Inflammatory macrophage treated with lipopolysaccharide for 4 hours (primary cell): ENCODE measurements around the gene LIPA.
"Not testable (repeated sequence)": the region's sequence is repeated elsewhere in the genome, so short reads cannot be mapped to it uniquely, and the experiment has no call there.

ENCODE experiments used
- DNase-seq: peaks from one replicate; pipeline ENCODE4 v3.0.0-alpha.2; 2020

LIPA gene

DNA sequence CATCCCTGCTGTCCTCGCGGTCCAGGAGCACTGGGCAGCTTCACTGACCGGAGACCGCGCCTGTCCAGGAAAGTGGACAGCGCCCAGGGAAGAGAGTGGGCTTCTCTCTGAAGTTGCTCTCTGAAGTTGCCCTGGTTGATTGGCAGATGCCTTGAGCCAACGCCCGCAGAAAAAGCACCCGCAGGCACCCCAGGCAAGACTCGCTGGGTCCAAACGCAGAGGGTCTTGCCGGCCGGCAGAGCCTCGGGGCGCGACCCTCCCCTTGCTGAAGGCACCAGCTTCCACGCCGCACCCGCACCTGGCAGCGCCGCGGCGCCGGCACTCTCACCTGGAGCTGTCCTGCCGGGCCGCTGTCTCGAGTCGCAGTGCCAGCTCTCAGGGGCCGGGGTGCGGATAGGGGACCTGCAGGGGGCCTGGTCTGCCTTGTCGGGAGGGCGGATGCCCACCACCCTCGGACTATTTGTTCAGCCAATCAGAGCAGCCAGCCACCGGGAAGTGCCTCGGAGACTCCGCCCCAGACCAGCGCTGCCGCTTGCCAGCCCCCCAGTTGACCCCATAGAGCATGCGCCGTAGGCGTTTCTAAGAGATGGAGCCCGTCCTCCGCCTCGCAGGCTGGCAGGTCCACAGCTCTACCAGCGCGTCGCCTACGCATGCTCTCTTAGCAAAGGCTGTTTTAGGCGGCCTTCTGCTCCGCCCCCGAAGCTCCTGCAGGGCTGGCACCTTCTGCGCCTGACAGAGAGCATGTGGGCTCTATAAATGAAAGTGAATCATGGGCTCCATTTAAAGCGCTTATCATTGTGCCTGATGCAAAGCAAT lies at the start of gene LIPA:
TSS of gene LIPA (minus strand) at position 367 of the 816 bp plus-strand sequence. CDS start 4,127 bp downstream, outside the sequence.
- peak; percentile 100 for DNase-seq

DNA sequence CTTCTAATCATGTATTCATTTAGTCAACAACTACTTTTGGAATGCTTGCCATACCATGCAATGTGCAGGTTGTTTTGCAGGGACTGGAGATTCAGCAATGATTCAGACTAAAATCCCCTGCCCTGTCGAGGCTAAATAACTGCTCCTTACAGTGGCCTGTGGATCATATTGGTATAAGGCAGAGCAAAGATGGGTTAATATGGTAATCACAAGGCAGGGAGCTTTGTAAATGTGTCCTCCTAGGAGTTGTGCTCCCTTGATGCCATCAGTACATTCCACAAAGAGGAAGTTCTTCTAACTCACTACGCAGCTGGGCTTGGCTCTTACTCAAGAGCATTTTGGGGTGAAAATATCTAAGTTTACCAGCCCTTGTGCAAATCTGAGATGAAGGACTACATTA lies 49.7 kb upstream of the LIPA start:
- DNase-seq, result peak; percentile 94

- DNase-seq, result no peak
Observed at GRCh38 chr10:89299031-89299430, 47.5 kb upstream of the LIPA start.

DNA sequence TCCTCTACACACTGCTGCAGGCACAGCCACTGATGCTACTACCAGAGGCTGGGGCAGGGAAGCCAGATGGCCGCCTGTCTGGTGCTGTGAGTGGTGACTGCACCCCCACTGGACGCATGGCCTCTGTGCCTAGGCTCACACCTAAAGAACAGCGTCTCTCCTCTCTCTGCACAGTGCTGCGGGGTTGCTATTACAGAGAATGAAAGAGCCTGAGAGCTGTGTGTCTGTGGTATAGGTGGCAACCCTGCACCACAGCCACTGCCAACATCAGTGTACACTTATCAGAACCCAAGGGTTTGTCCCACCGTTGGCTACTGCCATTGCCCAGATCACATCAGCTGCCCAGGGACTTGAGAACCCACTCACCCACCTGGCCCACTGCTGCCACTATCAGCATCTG lies 46.2 kb upstream of the LIPA start:
- DNase-seq, result no peak

GRCh38 chr10:89297356-89297755 lies 45.8 kb upstream of the LIPA start:
- DNase-seq, result no peak

DNA sequence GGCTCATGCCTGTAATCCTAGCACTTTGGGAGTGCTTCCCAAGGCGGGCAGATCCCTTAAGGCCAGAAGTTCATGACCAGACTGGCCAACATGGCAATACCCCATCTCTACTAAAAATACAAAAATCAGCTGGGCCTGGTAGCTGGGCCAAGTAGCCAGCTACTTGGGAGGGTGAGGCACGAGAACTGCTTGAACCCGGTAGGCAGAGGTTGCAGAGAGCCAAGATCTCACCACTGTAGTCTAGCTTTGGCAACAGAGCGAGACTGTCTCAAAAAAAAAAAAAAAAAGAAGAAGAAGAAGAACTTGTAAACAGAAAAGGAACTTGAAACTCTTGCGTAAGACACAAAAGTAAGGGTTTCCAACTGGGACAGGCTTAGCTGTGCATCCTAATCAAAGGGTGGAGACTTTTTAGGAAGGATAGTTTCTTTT lies 44.7 kb upstream of the LIPA start:
- DNase-seq, result peak; percentile 97

GRCh38 chr10:89295597-89295996 lies 44.0 kb upstream of the LIPA start:
- DNase-seq, result peak; percentile 94

DNA sequence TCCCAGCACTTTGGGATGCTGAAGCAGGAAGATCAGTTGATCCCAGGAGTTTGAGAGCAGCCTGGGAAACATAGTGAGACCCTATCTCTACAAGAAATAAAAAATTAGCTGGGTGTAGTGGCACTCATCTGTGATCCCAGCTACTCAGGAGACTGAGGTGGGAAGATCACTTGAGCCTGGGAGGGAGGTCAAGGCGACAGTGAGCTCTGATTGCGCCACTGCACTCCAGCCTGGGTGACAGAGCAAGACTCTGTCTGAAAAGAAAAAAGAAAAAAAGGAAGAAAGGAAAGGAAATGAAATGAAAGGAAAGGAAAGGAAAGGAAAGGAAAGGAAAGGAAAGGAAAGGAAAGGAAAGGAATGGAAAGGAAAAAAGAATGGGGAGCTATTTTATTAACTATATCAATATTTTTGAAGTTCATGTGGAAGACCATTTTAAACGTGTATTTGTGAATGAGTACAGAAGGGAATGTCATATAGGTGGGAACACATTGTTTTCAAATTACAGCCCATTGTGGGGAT lies 43.2 kb upstream of the LIPA start:
- DNase-seq, result peak; percentile 54

GRCh38 chr10:89285303-89285702 lies 33.7 kb upstream of the LIPA start:
- not testable (repeated sequence) for DNase-seq

- DNase-seq, result not testable (repeated sequence)
Observed at GRCh38 chr10:89284711-89285110, 33.1 kb upstream of the LIPA start.

DNA sequence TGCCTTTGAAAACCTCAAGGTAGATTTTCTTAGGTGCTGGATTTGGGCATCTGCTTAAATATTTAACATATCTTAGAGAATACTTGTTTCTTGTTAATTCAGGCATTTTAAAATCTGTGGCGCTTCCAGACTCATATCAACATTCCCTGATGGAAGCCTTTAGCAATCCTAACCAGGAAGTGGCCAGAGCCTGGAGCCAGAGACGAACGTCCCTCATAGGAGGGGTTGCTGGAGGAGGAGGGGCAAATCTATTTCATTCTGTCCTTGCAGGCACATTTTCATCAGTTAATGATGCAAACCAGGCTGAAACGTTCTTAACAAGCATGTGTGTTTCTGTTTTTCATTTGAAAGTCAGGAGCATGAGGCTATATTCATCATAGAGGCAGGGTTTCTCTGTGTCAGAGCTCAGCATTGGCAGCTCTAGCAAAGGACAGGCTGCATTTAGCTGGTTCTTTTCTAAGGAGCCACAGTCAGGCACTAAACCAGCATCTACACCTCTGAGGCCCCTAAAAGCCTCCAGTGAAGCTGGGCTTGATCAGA lies 32.4 kb upstream of the LIPA start:
- no peak for DNase-seq

DNA sequence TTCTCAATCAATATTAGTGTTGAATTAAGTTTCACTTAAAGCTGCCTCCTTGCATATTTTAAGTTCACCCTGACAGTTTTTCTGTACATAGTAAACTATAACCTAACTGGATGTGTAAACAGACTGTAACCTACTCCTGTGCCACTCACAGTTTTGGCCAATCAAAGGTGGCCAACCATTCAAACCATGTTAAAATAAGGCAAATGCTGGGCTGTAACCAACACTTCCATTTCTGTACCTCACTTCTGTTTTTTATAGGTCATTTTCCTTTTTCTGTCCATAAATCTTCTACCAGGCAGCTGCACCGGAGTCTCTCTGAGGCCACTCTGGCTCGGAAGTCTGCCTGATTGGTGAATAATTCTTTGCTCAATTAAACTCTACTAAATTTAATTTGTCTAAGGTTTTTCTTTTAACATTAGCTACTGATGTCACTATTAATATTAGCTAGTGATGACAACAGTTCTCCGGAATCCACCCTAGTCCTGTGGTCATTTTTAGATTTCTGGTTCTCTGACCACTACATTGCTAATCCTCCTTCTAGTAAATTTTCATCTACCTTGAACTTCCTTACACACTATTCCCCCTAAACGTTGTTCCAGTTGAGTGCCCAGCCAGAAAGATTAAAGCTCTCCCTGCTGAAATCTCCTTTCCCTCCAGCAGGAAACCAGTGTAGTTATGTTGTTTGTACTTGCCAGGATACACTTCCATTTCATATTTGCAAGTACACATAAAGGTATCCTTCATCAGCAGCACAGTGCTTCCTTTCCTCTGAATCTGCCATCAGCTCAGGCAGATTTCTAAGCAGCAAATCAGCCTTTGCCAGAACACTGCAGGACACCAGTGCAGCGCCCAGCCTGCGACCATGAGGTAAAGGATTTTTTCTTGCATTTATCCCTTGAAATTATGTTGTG lies 31.7 kb upstream of the LIPA start:
- DNase-seq, result peak; percentile 51

DNA sequence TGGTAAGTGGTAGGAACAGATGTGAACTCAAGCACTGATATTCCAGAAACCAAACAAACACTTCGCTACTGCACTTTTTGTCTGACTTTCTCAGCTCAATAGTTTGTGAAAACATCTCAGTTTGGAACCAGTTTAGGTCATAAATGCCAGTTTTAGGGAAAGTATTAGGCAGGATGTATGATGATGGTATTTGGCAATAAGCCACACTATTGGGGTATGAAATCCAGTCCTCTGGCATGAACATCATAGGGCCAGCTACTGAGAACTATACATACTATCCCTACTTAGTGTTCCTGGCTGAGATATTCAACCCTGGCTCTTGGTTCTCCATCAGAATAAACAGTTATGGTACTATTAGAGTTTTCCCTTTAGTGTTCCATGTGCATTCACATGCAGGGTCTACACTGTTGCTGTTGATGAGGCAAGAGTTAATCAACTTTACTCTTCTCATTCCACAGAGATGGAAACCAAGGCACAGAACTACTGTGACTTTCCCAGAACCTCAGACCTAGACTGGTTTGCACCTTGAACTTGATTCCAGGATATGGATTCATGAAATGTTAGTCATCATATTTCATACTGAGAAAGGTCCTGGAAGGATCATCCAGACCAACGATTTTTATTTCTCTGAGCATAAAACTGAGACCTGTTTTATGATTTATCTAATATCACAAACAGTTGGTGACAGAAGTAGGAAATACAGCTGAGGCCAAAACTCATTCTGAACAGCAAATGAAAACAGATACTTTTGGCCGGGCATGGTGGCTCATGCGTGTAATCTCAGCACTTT lies 30.2 kb upstream of the LIPA start:
- DNase-seq, result no peak

DNA sequence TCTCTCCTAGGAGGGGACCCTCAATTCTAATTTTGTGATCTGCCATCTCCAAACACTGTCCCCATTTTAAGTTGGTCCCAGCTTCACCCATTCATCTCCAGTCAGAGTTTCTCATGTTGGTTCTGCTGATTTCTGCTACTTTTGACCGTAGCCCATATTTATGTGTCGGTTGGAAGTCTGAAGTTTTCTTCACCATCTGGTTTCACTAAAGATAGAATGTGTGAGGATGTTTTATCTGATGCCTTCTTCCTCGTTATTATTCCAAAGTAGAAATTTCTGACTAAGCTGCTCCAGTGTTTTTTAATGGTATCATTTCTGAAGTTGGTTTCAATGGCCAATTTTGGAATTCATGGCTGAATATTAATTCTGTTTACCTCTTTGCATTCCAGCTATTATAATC lies 28.9 kb upstream of the LIPA start:
- no peak for DNase-seq

DNA sequence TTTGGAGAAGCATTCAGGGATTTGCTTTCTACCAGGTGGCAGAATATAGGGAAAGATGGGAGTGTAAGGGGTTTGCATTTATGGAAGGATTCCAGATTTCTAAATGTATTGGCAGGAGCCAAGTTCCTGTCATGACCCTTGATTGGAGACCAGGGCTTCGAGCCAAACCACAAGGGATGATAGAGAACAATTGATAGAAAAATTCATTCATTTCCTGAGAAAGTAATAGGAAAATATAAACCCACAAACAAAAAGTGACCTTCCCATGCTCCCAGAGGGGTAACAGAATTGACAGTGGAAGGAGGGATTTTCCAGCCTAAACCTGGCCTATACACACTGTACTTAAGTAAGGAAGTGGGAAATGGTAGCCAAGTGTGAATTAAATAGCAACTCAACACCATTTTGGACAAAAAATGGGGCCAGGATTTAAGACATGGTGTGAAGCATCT lies 27.9 kb upstream of the LIPA start:
- no peak for DNase-seq

- no peak for DNase-seq
Observed at GRCh38 chr10:89278900-89279392, 27.4 kb upstream of the LIPA start.

DNA sequence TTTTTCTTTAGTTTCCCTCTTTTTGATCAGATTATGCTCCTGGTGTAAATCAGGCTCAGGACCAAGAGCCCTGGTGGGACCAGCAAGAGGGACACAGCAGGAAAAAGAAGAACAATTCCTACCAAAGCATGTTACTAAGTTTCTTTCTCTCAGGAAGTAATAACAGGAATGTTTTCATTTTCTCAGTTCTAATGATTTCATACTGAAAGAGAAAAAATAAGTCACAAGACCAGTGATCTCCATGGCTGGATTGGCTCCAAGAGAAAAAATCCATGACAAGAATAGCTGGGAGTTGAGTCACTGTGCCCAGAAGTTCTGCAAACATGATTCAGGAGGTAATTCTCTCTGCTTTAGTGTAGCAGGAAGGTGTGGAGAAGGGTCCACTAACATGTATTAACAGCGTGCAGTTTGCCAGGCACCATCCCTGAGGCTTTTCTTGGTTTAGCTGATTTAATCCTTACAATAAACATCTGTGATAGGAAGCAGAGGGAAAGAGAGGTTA lies 26.5 kb upstream of the LIPA start:
- peak; percentile 91 for DNase-seq

DNA sequence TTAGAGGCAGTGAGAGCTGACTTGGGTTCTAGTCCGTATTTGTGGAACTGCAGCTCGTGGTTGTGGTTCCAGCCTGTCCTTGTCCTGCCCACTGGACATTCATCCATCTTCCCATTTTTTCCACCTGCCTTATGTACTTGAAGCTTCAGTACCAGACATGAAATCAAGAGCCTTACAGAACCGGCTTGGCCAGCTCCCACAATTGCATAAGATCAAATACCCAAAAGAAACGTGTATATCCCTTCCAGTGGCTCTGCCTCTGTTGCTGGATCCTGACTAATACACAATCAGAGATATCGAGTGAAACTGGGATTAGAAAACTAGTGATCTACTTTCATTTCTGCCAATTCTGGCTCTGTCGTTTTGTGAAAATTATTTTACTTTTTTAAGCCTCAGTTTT lies 23.8 kb upstream of the LIPA start:
- DNase-seq, result no peak

- peak; percentile 24 for DNase-seq
Observed at GRCh38 chr10:89274928-89275327, 23.4 kb upstream of the LIPA start.

- no peak for DNase-seq
Observed at GRCh38 chr10:89273680-89274079, 22.1 kb upstream of the LIPA start.

DNA sequence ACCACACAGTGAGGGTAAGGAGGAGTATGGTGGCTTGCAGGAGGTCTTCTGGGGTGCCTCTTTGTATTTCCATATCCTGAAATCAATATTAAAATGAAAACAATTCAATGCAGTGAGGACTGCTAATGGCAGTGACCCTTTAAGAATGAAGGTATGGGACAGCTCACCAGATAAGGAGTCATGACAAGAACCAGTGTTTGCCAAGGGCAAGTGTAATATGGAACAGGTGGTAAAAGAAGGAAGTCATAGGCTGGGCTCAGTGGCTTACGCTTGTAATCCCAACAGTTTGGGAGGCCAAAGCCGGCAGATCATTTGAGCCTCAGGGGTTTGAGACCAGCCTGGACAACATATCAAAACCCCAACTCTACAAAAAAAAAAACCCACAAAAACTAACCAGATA lies 20.0 kb upstream of the LIPA start:
- no peak for DNase-seq

DNA sequence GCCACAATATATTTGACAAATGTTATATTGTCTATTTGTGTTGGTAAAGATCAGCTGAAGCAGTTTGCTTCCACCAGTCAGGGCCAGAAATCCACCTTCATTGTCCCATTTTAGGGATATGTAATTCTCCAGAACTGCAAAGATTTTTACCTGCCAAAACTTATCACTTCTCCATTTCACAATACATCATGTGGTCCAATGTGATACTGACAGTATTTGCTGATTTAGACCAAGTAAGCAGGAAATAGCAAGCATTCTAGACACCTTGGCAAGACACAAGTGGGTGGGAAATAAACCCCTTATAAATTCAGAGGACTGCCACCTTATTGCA lies 18.5 kb upstream of the LIPA start:
- no peak for DNase-seq
